ENCODE measurements around the gene FAM186B. TPM values are rescaled to one million over a fixed set of nuclear protein-coding genes. Genes with fewer than 3 reads are reported as not detected.

FAM186B gene
- total and polyA plus RNA-seq, 2 of the 13 experiments (the other 11 are each of a cell fraction or from before 2014, with no cell fraction given), result 0.07 to 0.20 TPM

DNA sequence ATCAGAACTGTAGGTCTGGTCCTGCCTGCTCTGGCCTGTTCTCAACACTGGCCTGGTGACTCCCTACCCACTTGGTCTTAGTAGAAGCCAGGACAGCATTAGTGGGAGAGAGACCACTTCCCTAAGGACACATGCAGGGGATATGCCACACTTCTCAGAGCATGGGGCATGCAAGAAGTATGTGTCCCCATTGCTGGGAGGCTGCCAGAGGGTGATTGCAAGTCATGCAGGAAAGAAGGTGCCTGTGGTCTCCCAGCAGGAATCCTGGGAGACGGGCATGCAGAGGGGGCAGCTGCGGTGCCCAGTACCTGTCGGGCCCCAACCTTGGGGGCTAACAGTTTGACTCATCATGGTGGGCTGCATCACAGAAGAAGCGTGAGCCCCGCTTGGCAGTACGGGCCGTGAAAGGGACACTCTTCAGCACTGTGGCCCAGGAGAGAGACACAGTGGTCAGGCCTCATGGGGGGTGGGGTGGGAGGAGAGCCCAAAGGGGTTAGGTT is 40.9 kb upstream of the FAM186B start:
- FAIRE-seq, result no peak
- BruUV-seq (replicated peaks), result no TSS peak
- H3K27me3 ChIP-seq (ENCODE audit: control insufficient read depth in 1 of 2, insufficient read depth in 2 of 2, low read length in 2 of 2), result no peaks in the 10 kb centered on the region; a peak in 1 of 5 replicates
- no peak for TF ChIP-seq CCDC6 (CRISPR knock-in tag; IDR thresholded peaks at IDR 0.05)
- TF ChIP-seq ZNF772 (CRISPR knock-in tag; IDR thresholded peaks at IDR 0.05), result no peak
- no peak for TF ChIP-seq NFIB (CRISPR knock-in tag; IDR thresholded peaks at IDR 0.05; ENCODE audit: borderline replicate concordance)
- TF ChIP-seq ATF1 (CRISPR knock-in tag; IDR thresholded peaks at IDR 0.05), result no peak
- TF ChIP-seq, protein P1, sequence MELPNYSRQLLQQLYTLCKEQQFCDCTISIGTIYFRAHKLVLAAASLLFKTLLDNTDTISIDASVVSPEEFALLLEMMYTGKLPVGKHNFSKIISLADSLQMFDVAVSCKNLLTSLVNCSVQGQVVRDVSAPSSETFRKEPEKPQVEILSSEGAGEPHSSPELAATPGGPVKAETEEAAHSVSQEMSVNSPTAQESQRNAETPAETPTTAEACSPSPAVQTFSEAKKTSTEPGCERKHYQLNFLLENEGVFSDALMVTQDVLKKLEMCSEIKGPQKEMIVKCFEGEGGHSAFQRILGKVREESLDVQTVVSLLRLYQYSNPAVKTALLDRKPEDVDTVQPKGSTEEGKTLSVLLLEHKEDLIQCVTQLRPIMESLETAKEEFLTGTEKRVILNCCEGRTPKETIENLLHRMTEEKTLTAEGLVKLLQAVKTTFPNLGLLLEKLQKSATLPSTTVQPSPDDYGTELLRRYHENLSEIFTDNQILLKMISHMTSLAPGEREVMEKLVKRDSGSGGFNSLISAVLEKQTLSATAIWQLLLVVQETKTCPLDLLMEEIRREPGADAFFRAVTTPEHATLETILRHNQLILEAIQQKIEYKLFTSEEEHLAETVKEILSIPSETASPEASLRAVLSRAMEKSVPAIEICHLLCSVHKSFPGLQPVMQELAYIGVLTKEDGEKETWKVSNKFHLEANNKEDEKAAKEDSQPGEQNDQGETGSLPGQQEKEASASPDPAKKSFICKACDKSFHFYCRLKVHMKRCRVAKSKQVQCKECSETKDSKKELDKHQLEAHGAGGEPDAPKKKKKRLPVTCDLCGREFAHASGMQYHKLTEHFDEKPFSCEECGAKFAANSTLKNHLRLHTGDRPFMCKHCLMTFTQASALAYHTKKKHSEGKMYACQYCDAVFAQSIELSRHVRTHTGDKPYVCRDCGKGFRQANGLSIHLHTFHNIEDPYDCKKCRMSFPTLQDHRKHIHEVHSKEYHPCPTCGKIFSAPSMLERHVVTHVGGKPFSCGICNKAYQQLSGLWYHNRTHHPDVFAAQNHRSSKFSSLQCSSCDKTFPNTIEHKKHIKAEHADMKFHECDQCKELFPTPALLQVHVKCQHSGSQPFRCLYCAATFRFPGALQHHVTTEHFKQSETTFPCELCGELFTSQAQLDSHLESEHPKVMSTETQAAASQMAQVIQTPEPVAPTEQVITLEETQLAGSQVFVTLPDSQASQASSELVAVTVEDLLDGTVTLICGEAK (IDR thresholded peaks at IDR 0.05), result no peak
- TF ChIP-seq, protein P1 (CRISPR knock-in tag; IDR thresholded peaks at IDR 0.05), result no peak
- no peak for TF ChIP-seq REL (CRISPR knock-in tag; conservative IDR thresholded peaks at IDR 0.05)
- TF ChIP-seq RFX5 (IDR thresholded peaks at IDR 0.05; ENCODE audit: low read depth, low read length), result no peak
- TF ChIP-seq, protein P2, sequence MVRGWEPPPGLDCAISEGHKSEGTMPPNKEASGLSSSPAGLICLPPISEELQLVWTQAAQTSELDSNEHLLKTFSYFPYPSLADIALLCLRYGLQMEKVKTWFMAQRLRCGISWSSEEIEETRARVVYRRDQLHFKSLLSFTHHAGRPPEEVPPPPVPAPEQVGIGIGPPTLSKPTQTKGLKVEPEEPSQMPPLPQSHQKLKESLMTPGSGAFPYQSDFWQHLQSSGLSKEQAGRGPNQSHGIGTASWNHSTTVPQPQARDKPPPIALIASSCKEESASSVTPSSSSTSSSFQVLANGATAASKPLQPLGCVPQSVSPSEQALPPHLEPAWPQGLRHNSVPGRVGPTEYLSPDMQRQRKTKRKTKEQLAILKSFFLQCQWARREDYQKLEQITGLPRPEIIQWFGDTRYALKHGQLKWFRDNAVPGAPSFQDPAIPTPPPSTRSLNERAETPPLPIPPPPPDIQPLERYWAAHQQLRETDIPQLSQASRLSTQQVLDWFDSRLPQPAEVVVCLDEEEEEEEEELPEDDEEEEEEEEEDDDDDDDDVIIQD (CRISPR knock-in tag; IDR thresholded peaks at IDR 0.05; ENCODE audit: low read depth), result no peak
- TF ChIP-seq, protein P3, sequence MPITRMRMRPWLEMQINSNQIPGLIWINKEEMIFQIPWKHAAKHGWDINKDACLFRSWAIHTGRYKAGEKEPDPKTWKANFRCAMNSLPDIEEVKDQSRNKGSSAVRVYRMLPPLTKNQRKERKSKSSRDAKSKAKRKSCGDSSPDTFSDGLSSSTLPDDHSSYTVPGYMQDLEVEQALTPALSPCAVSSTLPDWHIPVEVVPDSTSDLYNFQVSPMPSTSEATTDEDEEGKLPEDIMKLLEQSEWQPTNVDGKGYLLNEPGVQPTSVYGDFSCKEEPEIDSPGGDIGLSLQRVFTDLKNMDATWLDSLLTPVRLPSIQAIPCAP (CRISPR knock-in tag; IDR thresholded peaks at IDR 0.05; ENCODE audit: low read depth), result no peak
- no peak for TF ChIP-seq ZNF737 (CRISPR knock-in tag; IDR thresholded peaks at IDR 0.05; ENCODE audit: borderline replicate concordance)
- TF ChIP-seq ZNF550 (CRISPR knock-in tag; IDR thresholded peaks at IDR 0.05; ENCODE audit: borderline replicate concordance), result no peak
- TF ChIP-seq ZNF598 (CRISPR knock-in tag; IDR thresholded peaks at IDR 0.05; ENCODE audit: borderline replicate concordance), result no peak
- TF ChIP-seq KDM6A (CRISPR knock-in tag; IDR thresholded peaks at IDR 0.05; ENCODE audit: low read depth), result no peak
- TF ChIP-seq ZNF543 (CRISPR knock-in tag; IDR thresholded peaks at IDR 0.05), result no peak
- TF ChIP-seq BHLHE40 (IDR thresholded peaks at IDR 0.05; ENCODE audit: low read length), result no peak
- H3K4me1 ChIP-seq (ENCODE audit: insufficient read depth, low read length), result peaks cover 62% of the 10 kb centered on the region
- in situ Hi-C loops (cut with HindIII; ENCODE audit: extremely low pct_ligation_motif_present, low pct_unique_long_range_greater_than_20kb) (no loop called here), intact Hi-C loops (cut with micrococcal nuclease; ENCODE audit: unreplicated experiment) (no loop called here)
- peaks cover 0 to 1% of the 10 kb centered on the region in 2 experiments; a peak in 2 of 5 replicates for H3K36me3 ChIP-seq (replicated peaks in 1 of 2; ENCODE audit: control insufficient read depth in 1 of 2, insufficient read depth in 2 of 2, low read length in 2 of 2)
- no peak overlapping the region for H3K27ac ChIP-seq (ENCODE audit: extremely low read length, insufficient read depth, low read length)
- H3K4me3 ChIP-seq (replicated peaks in 1 of 3; ENCODE audit: insufficient read depth in 1 of 3, low read depth in 2 of 3, low read length in 3 of 3), result no peak overlapping the region
- 88% methylated on average over 6 of the region's 7 CpGs for WGBS (ENCODE audit: low lambda C conversion rate)
- no peaks in the 10 kb centered on the region for H3K9me3 ChIP-seq (ENCODE audit: low read length)
- no peak for ATAC-seq
- no peak overlapping the region for H2AFZ ChIP-seq (ENCODE audit: low read length)
- no peaks in the 10 kb centered on the region for H4K20me1 ChIP-seq (ENCODE audit: insufficient read depth, low read length)
- no peak overlapping the region for H3K4me2 ChIP-seq (ENCODE audit: low read depth, low read length)
- ChIA-PET CTCF (ENCODE audit: low intra/inter-chr PET ratio, low total read pairs) (no interaction called here), POLR2A (no interaction called here)
- DNase-seq (ENCODE audit: low spot score), result no peak
- H3K9ac ChIP-seq (ENCODE audit: insufficient read depth, low read depth, low read length), result no peak overlapping the region
- no peaks in the 10 kb centered on the region for H3K79me2 ChIP-seq (ENCODE audit: insufficient read depth, low read length)
